ENCODE measurements around the gene FBRS. TPM values are rescaled to one million over a fixed set of nuclear protein-coding genes. Genes with fewer than 3 reads are reported as not detected.

FBRS gene
- total RNA-seq, 2 experiments from 2014 or later: 36.8 to 89.8 TPM

DNA sequence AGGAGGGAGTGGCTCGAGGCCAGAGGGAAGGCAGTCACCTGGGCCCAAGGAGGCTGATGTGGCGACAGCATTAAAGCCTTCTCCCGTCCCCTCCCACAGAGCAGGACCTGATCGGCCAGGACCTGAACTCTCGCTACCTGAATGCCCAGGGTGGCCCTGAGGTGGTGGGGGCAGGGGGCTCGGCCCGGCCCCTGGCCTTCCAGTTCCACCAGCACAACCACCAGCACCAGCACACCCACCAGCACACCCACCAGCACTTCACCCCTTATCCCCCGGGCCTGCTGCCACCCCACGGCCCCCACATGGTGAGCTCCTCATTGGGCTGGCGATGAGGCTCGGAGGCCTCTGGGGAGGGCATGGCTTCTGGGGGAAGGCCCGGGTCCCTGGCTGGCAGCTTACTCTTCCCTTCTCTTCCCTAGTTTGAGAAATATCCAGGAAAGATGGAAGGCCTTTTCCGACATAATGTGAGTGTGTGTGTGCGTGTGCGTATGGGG lies 6.4 kb downstream of the FBRS start:
- ChIA-PET CTCF (ENCODE audit: unreplicated experiment) (no interaction called here), POLR2A (no interaction called here)
- no peak for DNase-seq (ENCODE audit: low spot score)
- TF ChIP-seq, protein P1, sequence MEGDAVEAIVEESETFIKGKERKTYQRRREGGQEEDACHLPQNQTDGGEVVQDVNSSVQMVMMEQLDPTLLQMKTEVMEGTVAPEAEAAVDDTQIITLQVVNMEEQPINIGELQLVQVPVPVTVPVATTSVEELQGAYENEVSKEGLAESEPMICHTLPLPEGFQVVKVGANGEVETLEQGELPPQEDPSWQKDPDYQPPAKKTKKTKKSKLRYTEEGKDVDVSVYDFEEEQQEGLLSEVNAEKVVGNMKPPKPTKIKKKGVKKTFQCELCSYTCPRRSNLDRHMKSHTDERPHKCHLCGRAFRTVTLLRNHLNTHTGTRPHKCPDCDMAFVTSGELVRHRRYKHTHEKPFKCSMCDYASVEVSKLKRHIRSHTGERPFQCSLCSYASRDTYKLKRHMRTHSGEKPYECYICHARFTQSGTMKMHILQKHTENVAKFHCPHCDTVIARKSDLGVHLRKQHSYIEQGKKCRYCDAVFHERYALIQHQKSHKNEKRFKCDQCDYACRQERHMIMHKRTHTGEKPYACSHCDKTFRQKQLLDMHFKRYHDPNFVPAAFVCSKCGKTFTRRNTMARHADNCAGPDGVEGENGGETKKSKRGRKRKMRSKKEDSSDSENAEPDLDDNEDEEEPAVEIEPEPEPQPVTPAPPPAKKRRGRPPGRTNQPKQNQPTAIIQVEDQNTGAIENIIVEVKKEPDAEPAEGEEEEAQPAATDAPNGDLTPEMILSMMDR (conservative IDR thresholded peaks at IDR 0.05; ENCODE audit: low read length): no peak
- TF ChIP-seq EZH2phosphoT487 (IDR thresholded peaks at IDR 0.05; ENCODE audit: borderline replicate concordance, low read depth, low read length): no peak
- Histone ChIP-seq H3K9me3 (ENCODE audit: low read length) (no peaks in the 10 kb centered on the region), H3K4me2 (ENCODE audit: low read length) (no peak overlapping the region), H3K9me2 (ENCODE audit: insufficient read depth, low read length) (no peaks in the 10 kb centered on the region), H3K79me2 (ENCODE audit: insufficient read depth, low read depth, low read length) (peaks cover 25% of the 10 kb centered on the region), H3K4me1 (ENCODE audit: insufficient read depth, low read length, poor library complexity, severe bottlenecking) (peaks cover 11% of the 10 kb centered on the region), H3K4me3 (ENCODE audit: low read depth, low read length, poor library complexity, severe bottlenecking) (no peak overlapping the region), H3K27ac (ENCODE audit: low read depth, low read length, poor library complexity, severe bottlenecking) (no peak overlapping the region), H4K20me1 (ENCODE audit: insufficient read depth, low read length) (no peaks in the 10 kb centered on the region), H3K36me3 (ENCODE audit: insufficient read depth, low read length) (peaks cover 90% of the 10 kb centered on the region), H2AFZ (ENCODE audit: low read length) (no peak overlapping the region)
- BruUV-seq (replicated peaks): no TSS peak
- intact Hi-C loops (cut with micrococcal nuclease; ENCODE audit: unreplicated experiment): no loop called here

DNA sequence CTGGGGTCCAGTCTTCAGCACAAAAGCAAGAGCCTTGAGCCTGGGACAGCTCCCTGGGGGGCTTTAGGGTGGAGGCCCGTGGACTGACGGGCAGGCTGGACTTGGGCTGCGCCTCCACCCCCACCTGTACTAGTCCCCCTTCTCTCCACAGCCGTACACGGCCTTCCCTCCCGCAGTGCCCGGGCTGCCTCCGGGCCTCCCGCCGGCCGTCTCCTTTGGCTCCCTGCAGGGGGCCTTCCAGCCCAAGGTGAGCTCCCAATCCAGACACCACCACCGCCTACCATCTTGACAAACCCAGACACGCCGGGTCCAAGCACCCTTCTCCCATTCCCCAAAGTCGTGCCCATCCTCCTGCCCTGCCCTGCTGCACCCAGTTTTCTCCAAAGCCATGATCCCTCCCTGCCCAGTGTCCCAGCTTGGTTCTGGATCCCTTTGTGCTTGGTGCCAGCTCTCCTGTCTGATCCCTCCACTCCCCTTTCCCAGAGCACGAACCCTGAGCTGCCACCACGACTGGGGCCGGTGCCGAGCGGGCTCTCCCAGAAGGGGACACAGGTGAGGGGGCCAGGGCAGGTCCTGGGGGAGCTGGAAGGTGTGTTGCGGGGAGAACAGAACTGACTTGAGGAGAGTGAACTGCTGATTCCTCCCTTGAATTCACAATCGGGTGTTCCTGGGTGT lies 7.1 kb downstream of the FBRS start:
- Histone ChIP-seq H3K4me3 (ENCODE audit: low read depth, low read length, poor library complexity, severe bottlenecking) (no peak overlapping the region), H2AFZ (ENCODE audit: low read length) (no peak overlapping the region), H3K9me3 (ENCODE audit: low read length) (no peaks in the 10 kb centered on the region), H3K4me2 (ENCODE audit: low read length) (no peak overlapping the region), H3K27ac (ENCODE audit: low read depth, low read length, poor library complexity, severe bottlenecking) (no peak overlapping the region), H4K20me1 (ENCODE audit: insufficient read depth, low read length) (no peaks in the 10 kb centered on the region), H3K9me2 (ENCODE audit: insufficient read depth, low read length) (no peaks in the 10 kb centered on the region), H3K4me1 (ENCODE audit: insufficient read depth, low read length, poor library complexity, severe bottlenecking) (peaks cover 11% of the 10 kb centered on the region), H3K79me2 (ENCODE audit: insufficient read depth, low read depth, low read length) (peaks cover 19% of the 10 kb centered on the region), H3K36me3 (ENCODE audit: insufficient read depth, low read length) (peaks cover 94% of the 10 kb centered on the region)
- CTCF ChIA-PET (ENCODE audit: unreplicated experiment): no interaction called here
- intact Hi-C loops (cut with micrococcal nuclease; ENCODE audit: unreplicated experiment): no loop called here
- POLR2A ChIA-PET: no interaction called here
- DNase-seq (ENCODE audit: low spot score): no peak
- no TSS peak for BruUV-seq (replicated peaks)
- TF ChIP-seq EZH2phosphoT487 (IDR thresholded peaks at IDR 0.05; ENCODE audit: borderline replicate concordance, low read depth, low read length): no peak
- TF ChIP-seq, protein P1 (conservative IDR thresholded peaks at IDR 0.05; ENCODE audit: low read length): no peak

DNA sequence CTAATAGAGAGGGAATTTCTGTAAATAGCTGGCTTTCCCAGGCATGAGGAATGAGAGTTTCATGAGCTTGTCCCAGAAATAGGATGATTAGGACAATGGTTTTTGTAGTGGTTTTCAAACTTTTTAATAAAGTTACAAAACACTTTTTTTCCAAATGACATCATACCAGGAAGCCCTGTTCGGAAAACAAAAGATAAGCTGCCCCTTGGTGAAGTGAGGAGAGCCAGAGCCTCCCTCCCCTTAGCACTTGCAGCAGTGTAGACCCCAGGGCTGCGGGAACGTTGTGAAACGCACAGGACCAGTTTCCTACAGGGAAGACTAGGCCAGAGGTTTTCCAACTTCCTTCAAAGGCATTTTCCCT lies 7.6 kb downstream of the FBRS start:
- Histone ChIP-seq H3K9me3 (ENCODE audit: low read length) (no peaks in the 10 kb centered on the region), H3K79me2 (ENCODE audit: insufficient read depth, low read depth, low read length) (peaks cover 14% of the 10 kb centered on the region; the same call in 1 of the 2 replicates), H3K4me2 (ENCODE audit: low read length) (no peak overlapping the region), H3K4me1 (ENCODE audit: insufficient read depth, low read length, poor library complexity, severe bottlenecking) (peaks cover 10% of the 10 kb centered on the region), H3K36me3 (ENCODE audit: insufficient read depth, low read length) (peaks cover 94% of the 10 kb centered on the region), H3K9me2 (ENCODE audit: insufficient read depth, low read length) (no peaks in the 10 kb centered on the region), H3K27ac (ENCODE audit: low read depth, low read length, poor library complexity, severe bottlenecking) (no peak overlapping the region), H3K4me3 (ENCODE audit: low read depth, low read length, poor library complexity, severe bottlenecking) (no peak overlapping the region), H2AFZ (ENCODE audit: low read length) (no peak overlapping the region), H4K20me1 (ENCODE audit: insufficient read depth, low read length) (no peaks in the 10 kb centered on the region)
- CTCF ChIA-PET (ENCODE audit: unreplicated experiment): no interaction called here
- BruUV-seq (replicated peaks): no TSS peak
- DNase-seq (ENCODE audit: low spot score): no peak
- POLR2A ChIA-PET: no interaction called here
- TF ChIP-seq, protein P1 (conservative IDR thresholded peaks at IDR 0.05; ENCODE audit: low read length): no peak
- no peak for TF ChIP-seq EZH2phosphoT487 (IDR thresholded peaks at IDR 0.05; ENCODE audit: borderline replicate concordance, low read depth, low read length)
- intact Hi-C loops (cut with micrococcal nuclease; ENCODE audit: unreplicated experiment): no loop called here
